HG03575 (cell line): Measurements from ENCODE around the gene ZNF486.
"Not testable (repeated sequence)": the region's sequence is repeated elsewhere in the genome, so short reads cannot be mapped to it uniquely, and the experiment has no call there.

Source experiments
- ATAC-seq: cut with Tn5 transposase; IDR thresholded peaks from one replicate; pipeline ENCODE4 v1.9.1; 2021; ENCODE audit not compliant: unreplicated experiment, insufficient number of reproducible peaks, low FRiP score; ENCODE audit errors: extremely low read depth

Gene ZNF486

GRCh38 chr19:20214366-20214765 lies 47.4 kb downstream of the ZNF486 start:
- not testable (repeated sequence) for ATAC-seq

- ATAC-seq, result not testable (repeated sequence)
Measured at GRCh38 chr19:20221605-20222004, 54.6 kb downstream of the ZNF486 start.

- ATAC-seq, result no peak
Measured at GRCh38 chr19:20233105-20233504, 66.1 kb downstream of the ZNF486 start.

- ATAC-seq, result no peak
Measured at GRCh38 chr19:20235156-20235555, 68.1 kb downstream of the ZNF486 start.

GRCh38 chr19:20237773-20238623 lies 71.0 kb downstream of the ZNF486 start:
- no peak for ATAC-seq

- no peak for ATAC-seq
Measured at GRCh38 chr19:20243629-20244028, 76.6 kb downstream of the ZNF486 start.

GRCh38 chr19:20244356-20244755 lies 77.3 kb downstream of the ZNF486 start:
- no peak for ATAC-seq

- ATAC-seq, result no peak
Measured at GRCh38 chr19:20245309-20245708, 78.3 kb downstream of the ZNF486 start.

GRCh38 chr19:20247016-20247683 lies 80.1 kb downstream of the ZNF486 start:
- ATAC-seq, result no peak

GRCh38 chr19:20248258-20248657 lies 81.2 kb downstream of the ZNF486 start:
- ATAC-seq, result not testable (repeated sequence)
